ENCODE data around the gene SOX13.

Gene SOX13

GRCh38 chr1:204065174-204065985 is 7.5 kb upstream of the SOX13 start:
- DNase-seq: peak; percentile 41

- no peak for DNase-seq
These were observed 7.0 kb upstream of the SOX13 start for GRCh38 chr1:204065986-204066300.

- no peak for DNase-seq
These were observed 5.0 kb upstream of the SOX13 start for GRCh38 chr1:204067935-204068334.

GRCh38 chr1:204069887-204070286 is 3.0 kb upstream of the SOX13 start:
- no peak for DNase-seq

GRCh38 chr1:204070895-204071294 is 2.0 kb upstream of the SOX13 start:
- no peak for DNase-seq

- DNase-seq: peak; percentile 72
These were observed 940 bp downstream of the SOX13 start for GRCh38 chr1:204073837-204074273.

- DNase-seq: peak; percentile 88
These were observed 1.6 kb downstream of the SOX13 start for GRCh38 chr1:204074274-204075138.

- DNase-seq: peak; percentile 68
These were observed 2.2 kb downstream of the SOX13 start for GRCh38 chr1:204075139-204075521.

GRCh38 chr1:204075890-204076846 is 3.3 kb downstream of the SOX13 start:
- DNase-seq: peak; percentile 29

GRCh38 chr1:204076891-204077290 is 4.0 kb downstream of the SOX13 start:
- no peak for DNase-seq

- DNase-seq: peak; percentile 94
These were observed 5.2 kb downstream of the SOX13 start for GRCh38 chr1:204077979-204078696.

GRCh38 chr1:204079608-204079999 is 6.7 kb downstream of the SOX13 start:
- peak; percentile 24 for DNase-seq

GRCh38 chr1:204080163-204080903 is 7.4 kb downstream of the SOX13 start:
- peak; percentile 84 for DNase-seq

GRCh38 chr1:204081164-204081790 is 8.4 kb downstream of the SOX13 start:
- no peak for DNase-seq

- DNase-seq: no peak
These were observed 9.0 kb downstream of the SOX13 start for GRCh38 chr1:204081791-204082513.

- DNase-seq: peak; percentile 50
These were observed 10.6 kb downstream of the SOX13 start for GRCh38 chr1:204083491-204083890.

- peak; percentile 100 for DNase-seq
These were observed 11.4 kb downstream of the SOX13 start for GRCh38 chr1:204084247-204084772.

GRCh38 chr1:204085876-204086275 is 13.0 kb downstream of the SOX13 start:
- no peak for DNase-seq

GRCh38 chr1:204087181-204087892 is 14.4 kb downstream of the SOX13 start:
- DNase-seq: no peak

All from DMS53 (cell line).